GM18526 (cell line): ENCODE data around the gene B4GALT1.

Experiments
- POLR2A ChIP-seq: IDR thresholded peaks from 3 replicates; pipeline ENCODE4 v1.6.1; 2011; ENCODE audit not compliant: insufficient read length; ENCODE audit errors: extremely low read depth

B4GALT1 gene

DNA sequence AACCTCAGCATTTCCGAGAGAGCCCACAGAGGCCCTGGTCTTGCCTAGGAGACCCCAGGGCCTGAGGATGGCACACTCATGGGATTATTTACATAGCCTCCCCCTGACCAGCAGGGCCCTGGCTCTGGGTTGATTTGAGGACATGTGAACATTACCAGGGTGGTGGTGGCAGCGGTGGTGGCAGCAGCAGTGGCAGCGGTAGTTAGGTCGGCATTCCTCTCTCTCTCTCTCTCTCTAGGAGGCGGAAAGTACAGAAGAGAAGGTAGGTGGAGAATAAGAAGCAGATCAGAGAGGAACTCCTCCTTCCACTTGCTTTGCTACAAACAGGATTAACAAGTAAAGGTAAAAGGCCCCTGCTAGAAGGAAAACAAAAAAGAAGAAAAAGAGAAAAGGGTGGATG is 39.3 kb downstream of the B4GALT1 start:
- TF ChIP-seq POLR2A = no peak

DNA sequence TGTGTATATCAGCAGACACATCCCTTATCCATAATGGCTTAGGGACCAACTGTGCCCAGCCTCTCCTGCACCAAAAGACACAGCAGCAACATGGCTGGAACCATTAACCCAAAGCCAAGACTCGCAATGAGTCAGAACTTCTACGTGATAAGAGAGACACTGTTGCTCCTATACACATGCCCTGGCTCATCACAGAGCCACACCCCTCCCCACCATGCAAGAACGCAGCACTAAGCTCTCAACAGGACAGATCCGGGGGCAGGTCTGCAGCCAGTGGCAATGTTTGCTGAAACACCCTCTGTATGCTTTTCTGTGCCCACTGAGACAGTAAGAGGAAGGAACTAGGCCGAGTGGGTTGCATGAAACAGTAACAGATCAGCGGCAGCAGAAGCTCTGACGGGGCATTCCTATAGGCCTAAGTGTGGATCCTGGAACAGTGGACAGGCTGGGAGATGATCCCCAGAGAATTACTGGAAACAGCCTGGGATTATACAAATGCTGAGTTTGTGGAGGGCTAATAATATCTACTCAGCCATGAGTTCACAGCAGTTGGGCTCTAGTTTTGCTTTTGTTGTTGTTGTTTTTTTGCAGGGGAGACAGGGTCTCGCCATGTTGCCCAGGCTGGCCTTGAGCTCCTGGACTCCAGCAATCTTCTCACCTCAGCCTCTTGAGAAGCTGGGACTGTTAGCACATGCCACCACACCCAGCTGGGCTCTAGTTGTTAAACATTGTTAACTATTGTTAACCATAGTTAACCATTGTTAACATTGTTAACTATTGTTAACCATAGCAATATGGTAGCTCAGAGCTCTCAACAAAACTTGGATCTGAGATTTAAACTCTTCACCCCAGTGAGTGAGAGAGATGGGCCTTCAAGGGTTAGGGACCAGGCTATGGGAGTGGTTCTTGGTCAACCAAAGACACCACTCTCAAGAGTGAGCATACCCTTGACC is 41.0 kb downstream of the B4GALT1 start:
- no peak for TF ChIP-seq POLR2A

DNA sequence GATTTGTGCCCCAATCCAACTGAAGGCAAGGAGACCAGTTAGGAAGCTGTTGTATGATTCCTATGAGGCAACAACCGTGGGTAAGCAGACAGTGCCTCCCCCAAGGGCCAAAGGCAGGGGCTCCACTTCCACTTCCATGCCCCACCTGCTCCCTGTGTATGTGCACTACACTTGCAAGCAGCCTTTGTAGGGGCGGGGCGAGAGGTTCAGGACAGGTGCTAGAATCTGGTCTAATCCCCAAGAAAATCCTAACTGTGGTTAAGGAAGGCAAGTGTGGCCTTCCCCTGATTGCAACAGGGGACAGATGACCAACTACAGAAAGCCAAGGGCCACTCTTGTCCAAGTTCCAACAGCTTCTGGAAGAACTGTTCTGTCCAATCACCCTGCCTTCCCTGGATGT is 41.7 kb downstream of the B4GALT1 start:
- TF ChIP-seq POLR2A = no peak

DNA sequence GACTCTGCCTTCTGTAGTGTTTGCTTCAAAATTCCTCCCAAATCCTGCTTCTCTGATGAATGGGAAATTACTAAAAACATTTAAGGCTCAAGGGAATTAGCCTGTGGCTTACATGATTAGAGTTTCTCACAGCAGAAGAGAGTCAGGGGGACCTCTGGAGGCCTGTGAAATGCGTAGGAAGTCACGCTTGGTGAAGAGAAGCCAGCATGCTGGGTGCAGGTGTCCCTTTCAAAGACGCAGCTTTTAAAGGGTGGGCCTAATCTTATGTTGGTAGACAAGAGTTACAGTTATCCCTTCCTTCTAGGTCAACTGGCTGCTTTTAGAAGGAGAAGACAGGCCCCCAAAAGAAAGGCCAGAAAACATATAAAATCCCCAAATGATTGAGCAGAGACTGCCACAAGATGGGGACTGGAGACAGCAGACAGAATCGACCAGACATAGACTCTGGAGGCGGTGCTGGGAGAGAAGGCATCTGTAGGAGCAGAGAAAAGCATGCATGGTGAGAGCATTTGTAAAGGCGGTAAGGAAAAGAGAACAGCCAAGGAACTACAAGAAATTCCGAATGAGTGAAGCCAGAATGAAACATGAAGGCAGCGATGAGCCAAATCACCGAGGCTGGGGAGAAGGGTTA is 42.3 kb downstream of the B4GALT1 start:
- no peak for TF ChIP-seq POLR2A

DNA sequence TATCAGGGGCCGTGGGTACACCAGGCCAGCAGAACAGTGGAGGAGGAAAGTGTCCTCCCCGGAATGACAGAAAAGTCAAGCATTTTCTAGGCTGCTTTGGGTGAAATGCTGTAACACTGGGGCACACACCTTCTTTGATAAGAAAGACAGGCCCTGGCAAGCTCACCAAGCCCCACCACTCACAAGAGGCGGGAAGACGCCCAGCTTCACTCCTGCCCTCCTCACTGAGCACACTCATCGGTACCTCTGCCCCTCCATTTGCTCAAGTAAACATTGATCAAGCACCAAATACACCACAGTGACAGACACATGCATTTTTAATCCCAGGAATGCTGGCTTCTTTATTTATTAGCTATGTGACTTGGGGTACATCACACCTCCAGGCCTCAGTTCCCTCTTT is 43.1 kb downstream of the B4GALT1 start:
- no peak for TF ChIP-seq POLR2A

DNA sequence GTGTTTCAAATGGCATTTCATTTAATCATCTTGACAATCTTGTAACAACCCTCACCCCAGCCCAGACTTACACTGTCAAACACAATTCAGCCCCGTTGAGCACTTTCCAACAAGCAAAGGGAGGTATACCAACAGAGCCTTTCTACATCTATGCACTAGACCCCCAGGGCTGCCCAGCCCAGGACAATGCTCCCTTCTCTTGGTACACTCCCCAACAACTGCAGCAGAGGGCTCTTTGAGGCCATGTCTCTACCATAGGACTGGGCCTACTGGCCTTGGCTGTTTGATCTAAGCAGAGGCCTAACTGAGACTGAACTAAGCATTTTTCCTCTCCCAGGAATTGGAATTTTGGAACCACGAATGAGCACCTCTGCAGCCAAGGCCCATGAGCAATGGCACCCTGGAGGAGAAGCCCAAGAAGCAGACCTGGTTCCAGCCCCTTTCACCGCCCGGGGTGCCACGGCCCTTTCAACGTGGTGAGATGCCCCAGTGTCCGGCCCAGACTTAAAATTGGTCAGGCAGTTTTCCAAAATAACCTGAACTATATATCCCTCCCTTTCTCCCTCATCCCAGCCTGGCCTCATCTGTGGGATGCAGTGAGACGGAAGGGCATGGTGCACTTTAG is 43.6 kb downstream of the B4GALT1 start:
- TF ChIP-seq POLR2A = no peak

DNA sequence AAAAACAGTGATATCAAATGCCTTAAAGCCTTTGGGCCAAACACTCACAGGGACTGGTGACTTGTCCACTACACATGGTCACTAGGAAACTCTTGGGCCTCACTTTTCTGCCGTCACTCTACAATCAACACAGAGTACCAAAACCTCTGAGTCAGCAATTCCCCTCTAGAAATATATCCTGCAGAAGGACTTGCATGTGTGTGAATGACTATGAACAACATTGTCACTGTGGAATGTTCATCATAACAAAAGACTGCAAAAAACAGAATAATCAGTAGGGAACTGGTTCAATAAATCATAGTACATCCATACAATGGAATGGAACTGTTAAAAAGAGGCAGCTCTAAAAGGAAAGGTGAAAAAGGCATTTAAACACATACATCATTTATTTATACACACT is 46.5 kb downstream of the B4GALT1 start:
- no peak for TF ChIP-seq POLR2A

DNA sequence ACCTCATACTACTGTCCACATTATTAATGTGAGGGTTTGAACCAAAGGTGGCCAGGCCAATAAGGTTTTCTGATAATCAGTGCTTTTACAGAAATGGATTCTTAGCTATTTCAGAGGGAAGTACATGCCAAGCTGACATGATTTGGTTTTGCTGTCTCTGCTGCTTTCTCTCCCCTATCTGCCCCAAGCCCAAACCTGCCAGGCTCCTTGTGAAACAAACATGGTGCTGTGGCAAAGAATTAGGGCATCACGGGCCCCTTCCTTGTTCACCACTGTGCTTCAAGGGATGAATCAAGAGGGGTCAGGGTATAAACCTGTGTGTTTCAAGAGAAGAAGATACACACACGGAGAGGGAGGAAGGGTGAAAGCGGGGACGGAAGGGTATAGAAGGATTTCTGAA is 49.3 kb downstream of the B4GALT1 start:
- TF ChIP-seq POLR2A = no peak

DNA sequence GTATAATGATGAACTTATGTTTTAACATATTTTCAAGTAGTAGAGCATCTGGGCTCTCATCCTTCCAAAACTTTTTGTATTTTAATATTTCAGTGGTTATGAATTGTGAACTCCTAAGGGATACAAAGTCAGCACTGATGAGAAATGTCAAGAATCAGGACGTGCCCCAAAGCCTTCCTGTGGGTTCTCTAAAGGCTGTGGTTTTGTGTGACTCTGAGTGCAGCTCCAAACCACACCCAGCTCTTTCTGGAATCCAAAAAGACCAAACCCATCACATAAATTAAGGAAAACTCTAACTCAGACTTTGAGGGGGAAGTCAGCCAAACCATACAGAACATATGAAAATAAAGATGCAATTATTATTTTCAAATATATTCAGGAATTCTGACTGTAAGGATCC is 49.8 kb downstream of the B4GALT1 start:
- no peak for TF ChIP-seq POLR2A

DNA sequence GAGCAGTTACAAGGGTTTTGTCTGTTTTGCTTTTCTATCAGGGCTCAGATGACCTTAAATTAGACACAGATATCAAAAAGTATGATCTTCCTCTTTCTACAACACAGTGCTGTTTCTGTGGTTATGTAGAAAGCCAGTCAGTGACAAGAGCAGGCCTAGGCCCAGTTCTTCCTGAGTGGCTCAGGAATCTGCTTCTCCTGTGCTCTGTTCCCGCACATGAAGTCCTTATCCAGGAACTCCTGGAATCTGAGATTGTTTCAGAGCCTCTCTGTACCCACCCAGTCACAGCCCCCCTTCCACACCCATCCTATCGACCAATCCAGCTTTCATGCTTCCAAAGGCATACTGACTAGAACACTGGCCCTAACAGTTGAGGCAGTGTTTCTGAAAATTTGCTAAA is 50.3 kb downstream of the B4GALT1 start:
- TF ChIP-seq POLR2A = no peak

DNA sequence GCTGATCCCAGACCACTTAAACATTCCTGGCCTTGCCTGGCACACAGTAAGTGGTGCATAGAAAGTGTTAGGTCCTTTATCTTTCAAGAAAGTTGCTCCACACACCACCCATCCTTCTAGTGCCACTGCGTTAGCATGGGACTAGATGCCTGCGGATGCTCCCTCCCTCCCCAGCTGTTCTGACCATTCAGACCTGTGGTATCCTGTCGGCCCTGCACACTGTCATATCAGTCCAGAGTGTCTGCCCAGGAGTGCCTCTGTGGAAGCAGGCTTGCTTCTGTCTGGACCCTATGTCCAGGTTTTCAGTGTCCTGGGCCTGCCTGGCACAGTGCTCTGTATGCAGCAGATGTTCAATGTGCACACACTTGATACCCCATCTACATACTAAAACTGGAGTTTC is 52.4 kb downstream of the B4GALT1 start:
- no peak for TF ChIP-seq POLR2A

DNA sequence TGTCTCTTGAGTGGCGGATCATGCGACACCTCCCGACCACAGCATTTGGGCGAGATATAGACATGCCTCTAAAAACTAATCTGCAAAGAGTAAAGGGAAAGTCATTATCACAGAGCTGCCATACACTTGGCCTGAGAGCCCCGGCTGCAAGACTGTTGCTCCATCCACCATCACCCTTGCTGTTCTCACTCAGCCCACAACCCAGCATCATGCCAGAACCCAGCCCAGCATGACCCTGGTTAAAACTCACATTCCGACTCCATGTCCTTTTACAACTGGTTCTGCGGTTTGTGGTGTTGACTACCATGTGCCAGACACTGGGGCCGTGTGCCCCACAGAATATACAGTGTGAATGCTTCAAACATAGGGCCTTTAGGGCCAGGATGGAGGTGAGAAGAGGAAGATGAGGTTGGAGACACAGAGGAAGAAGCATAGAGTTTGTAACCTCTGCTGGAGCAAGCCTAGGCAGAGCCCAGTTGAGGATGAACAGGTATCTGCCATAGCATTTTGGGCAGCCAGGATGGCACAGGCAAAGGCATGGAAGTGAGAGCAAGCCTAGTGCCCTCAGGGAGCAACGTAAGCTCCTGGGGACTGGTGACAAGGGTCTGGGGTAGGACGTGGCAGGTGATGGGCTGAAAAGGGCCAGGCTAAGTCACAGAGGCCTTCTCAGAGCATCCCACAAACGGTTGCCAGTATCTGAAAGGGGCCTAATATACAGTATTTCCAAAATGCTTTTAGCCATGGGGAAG is 53.2 kb downstream of the B4GALT1 start:
- no peak for TF ChIP-seq POLR2A

DNA sequence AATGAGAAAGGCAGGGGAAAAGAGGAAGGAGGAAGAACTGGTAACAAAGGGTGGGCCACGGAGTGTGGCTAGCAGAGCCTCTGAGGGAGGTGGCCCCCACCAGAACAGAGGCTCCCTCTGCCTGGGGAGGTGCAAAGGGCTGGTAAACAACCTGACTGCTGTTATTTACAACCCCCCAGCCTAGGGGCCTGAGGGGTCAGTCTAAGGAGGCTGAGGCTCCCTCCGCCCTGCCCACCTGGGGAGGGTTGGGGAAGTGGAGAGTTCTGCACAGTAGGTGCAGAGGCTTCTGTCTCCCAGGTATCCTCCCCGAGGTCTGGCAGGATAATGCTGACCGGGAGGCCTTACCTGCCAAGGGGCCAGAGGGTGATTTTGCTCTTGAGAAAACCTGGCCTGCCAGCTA is 55.0 kb downstream of the B4GALT1 start:
- no peak for TF ChIP-seq POLR2A

DNA sequence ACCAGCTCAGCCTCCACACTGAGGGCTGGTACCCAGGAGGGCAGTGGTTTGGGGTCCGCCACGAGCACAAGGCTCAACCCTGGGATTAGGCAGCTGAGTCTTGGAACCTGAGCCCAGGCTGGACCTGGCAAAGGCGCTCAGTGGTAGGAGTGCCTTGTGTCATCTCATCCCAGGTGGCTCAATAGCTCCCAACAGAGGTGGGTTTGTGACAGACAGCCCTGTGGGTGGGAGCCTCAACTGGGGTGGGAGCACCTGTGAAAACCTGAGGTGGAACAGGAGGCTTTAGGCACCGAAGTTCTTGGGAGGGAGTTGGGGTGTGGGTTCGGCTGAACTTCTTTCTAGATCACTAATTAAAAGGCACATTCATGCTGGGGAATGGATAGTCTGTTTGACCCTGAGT is 55.5 kb downstream of the B4GALT1 start:
- TF ChIP-seq POLR2A = no peak

DNA sequence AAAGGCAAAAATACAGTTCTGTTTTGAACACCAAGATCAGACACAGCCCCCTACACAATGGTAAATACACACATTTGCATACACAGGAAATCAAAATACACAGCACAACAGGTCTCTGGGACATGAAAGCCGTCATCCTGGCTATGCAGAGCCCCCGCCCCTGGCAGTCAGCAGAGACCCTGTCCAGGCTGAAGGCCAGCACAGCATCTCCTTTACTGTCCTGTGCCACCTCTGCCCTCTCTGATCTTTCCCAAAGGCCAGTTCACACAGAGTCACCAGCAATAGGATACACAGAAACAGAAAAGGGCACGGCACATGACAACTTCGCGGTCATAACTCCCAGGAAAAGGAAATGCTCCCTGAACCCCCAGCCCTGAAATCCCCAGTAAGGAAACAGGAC is 56.5 kb downstream of the B4GALT1 start:
- no peak for TF ChIP-seq POLR2A
